ENCODE data around the gene LPP.

- TF ChIP-seq FOXM1 (IDR thresholded peaks at IDR 0.05; ENCODE audit: borderline replicate concordance): no peak
- TF ChIP-seq FOXA1 (IDR thresholded peaks at IDR 0.05): no peak
- TF ChIP-seq BHLHE40 (IDR thresholded peaks at IDR 0.05; ENCODE audit: borderline replicate concordance): no peak
- no peak for TF ChIP-seq SP1 (IDR thresholded peaks at IDR 0.05)
- no peak for TF ChIP-seq FOXK2 (IDR thresholded peaks at IDR 0.05)
Measured at GRCh38 chr3:188888321-188889053, 734.5 kb downstream of the LPP start.
